PFSK-1 (cell line): ENCODE results near the gene KIF15.

ENCODE experiments used
- FOXP2 ChIP-seq: optimal IDR thresholded peaks from 2 replicates; pipeline ENCODE3; 2011; ENCODE audit warnings: borderline replicate concordance, control low read depth, inconsistent platforms; ENCODE audit not compliant: insufficient read depth; ENCODE audit errors: extremely low read length, extremely low read depth
- POLR2AphosphoS5 ChIP-seq: IDR thresholded peaks from 2 replicates; pipeline ENCODE4 v1.6.1; 2012; ENCODE audit warnings: low read depth, mild to moderate bottlenecking, control low read depth, low read length, moderate library complexity
- SIN3A ChIP-seq: IDR thresholded peaks from 2 replicates; pipeline ENCODE4 v1.6.1; 2012; ENCODE audit warnings: mild to moderate bottlenecking, low read length, moderate library complexity, borderline replicate concordance; ENCODE audit not compliant: insufficient read depth
- TAF1 ChIP-seq: IDR thresholded peaks from 2 replicates; pipeline ENCODE4 v1.6.1; 2012; ENCODE audit warnings: low read length, control low read depth, borderline replicate concordance; ENCODE audit not compliant: insufficient read depth
- TF ChIP-seq, protein P1 (sequence below), 2 experiments: IDR thresholded peaks; 2 replicates each; pipeline versions ENCODE4 v1.6.1 to v1.8.0; 2011 to 2012; ENCODE audit warnings: low read depth in 2 of 2, low read length in 2 of 2, control low read depth in 1 of 2, inconsistent platforms in 1 of 2, mild to moderate bottlenecking in 1 of 2, moderate library complexity in 1 of 2; ENCODE audit not compliant: insufficient read depth in 1 of 2

Gene KIF15

DNA sequence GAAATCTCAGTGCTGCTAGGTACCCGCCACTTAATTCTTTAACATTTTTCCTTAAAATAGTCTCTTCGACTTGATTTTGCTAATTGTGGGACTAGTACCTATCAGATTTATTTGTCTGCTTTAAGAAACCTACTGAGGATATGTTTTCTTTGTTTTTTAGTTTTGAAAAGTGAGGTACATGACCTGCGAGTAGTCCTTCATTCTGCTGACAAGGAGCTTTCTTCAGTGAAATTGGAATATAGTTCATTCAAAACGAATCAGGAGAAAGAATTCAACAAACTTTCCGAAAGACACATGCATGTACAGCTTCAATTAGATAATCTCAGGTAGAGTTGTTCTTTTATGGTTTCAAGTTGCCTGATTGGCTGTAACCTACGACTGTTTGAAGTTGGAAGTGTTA lies 53.2 kb downstream of the KIF15 start:
- TF ChIP-seq, protein P1, sequence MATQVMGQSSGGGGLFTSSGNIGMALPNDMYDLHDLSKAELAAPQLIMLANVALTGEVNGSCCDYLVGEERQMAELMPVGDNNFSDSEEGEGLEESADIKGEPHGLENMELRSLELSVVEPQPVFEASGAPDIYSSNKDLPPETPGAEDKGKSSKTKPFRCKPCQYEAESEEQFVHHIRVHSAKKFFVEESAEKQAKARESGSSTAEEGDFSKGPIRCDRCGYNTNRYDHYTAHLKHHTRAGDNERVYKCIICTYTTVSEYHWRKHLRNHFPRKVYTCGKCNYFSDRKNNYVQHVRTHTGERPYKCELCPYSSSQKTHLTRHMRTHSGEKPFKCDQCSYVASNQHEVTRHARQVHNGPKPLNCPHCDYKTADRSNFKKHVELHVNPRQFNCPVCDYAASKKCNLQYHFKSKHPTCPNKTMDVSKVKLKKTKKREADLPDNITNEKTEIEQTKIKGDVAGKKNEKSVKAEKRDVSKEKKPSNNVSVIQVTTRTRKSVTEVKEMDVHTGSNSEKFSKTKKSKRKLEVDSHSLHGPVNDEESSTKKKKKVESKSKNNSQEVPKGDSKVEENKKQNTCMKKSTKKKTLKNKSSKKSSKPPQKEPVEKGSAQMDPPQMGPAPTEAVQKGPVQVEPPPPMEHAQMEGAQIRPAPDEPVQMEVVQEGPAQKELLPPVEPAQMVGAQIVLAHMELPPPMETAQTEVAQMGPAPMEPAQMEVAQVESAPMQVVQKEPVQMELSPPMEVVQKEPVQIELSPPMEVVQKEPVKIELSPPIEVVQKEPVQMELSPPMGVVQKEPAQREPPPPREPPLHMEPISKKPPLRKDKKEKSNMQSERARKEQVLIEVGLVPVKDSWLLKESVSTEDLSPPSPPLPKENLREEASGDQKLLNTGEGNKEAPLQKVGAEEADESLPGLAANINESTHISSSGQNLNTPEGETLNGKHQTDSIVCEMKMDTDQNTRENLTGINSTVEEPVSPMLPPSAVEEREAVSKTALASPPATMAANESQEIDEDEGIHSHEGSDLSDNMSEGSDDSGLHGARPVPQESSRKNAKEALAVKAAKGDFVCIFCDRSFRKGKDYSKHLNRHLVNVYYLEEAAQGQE (IDR thresholded peaks at IDR 0.05; ENCODE audit: insufficient read depth in 1 of 2, low read depth in 2 of 2, low read length in 2 of 2) = no peak
- TF ChIP-seq POLR2AphosphoS5 (no peak), FOXP2 (no peak), SIN3A (no peak), TAF1 (no peak)

DNA sequence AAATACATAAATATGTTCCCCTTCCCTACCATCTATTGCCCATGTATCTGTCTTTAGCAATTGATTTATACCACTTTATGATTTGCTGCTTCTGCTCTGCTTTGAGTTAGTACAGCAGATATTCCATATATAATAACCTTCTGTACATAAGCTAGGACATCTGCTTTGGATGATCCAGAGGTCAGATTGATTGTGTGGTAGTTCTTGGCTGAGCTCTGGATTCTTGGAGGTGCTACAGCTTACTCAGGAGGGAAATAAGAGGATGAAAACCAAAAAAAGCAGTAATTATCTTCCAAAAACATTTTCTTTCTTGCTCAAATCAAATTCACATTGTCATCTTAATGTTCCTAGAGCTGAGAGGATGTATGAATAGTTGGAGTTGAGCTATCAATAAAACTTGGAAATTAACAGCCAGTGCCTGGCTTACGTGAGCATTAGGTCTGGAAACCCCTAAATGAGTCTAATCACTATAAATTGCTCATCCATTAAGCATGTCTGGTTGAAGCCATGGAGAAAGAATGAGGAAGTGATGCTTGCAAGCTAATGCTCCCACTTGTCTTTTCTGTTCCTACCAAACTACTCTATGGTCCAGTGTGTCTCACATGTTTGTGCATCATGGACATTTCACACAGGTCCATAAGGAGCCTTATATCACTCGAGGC lies 63.8 kb downstream of the KIF15 start:
- TF ChIP-seq SIN3A = no peak
- no peak for TF ChIP-seq FOXP2

GRCh38 chr3:44827196-44827595 lies 65.6 kb downstream of the KIF15 start:
- TF ChIP-seq POLR2AphosphoS5 = no peak
- no peak for TF ChIP-seq TAF1

GRCh38 chr3:44831232-44831631 lies 69.6 kb downstream of the KIF15 start:
- TF ChIP-seq, protein P1 (IDR thresholded peaks at IDR 0.05; ENCODE audit: insufficient read depth in 1 of 2, low read depth in 2 of 2, low read length in 2 of 2) = no peak
- TF ChIP-seq FOXP2 (no peak), SIN3A (no peak), POLR2AphosphoS5 (no peak), TAF1 (no peak)

DNA sequence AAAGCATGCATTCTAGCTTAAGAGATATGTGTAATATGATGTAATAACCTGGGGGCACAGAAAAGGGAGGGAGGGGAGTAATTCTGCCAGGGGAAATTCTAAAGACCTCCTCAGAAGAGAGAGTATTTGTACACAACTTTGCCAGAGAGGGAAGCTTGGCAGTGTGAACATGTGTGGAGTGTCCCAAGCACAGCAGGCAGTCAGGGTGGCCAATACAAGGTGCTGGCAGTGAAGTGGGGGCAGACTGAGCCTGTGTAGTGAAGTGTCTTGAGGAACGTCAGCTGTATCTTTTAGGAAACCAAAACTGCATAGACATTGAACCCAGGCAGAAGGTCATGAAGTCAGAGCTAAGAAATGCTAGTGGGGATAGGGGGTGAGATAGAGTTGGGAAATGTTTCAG lies 70.4 kb downstream of the KIF15 start:
- TF ChIP-seq, protein P1 (IDR thresholded peaks at IDR 0.05; ENCODE audit: insufficient read depth in 1 of 2, low read depth in 2 of 2, low read length in 2 of 2) = no peak
- TF ChIP-seq POLR2AphosphoS5 (no peak), TAF1 (no peak), SIN3A (no peak), FOXP2 (no peak)

- TF ChIP-seq, protein P1 (IDR thresholded peaks at IDR 0.05; ENCODE audit: insufficient read depth in 1 of 2, low read depth in 2 of 2, low read length in 2 of 2) = no peak
- TF ChIP-seq SIN3A (no peak), POLR2AphosphoS5 (no peak), TAF1 (no peak), FOXP2 (no peak)
Measured at GRCh38 chr3:44832965-44833364, 71.4 kb downstream of the KIF15 start.
